Activated CD4-positive, CD25-positive, alpha-beta regulatory T cell treated with anti-CD3 and anti-CD28 coated beads, Interleukin-2, amount 50 U/mL, for 72 hours (primary cell): ENCODE results near the gene AP5S1.
A peak's percentile ranks its signal among the peaks of the same experiment; 100 is the strongest.
"Not testable (repeated sequence)": the region's sequence is repeated elsewhere in the genome, so short reads cannot be mapped to it uniquely, and the experiment has no call there.

Experiments
- DNase-seq: peaks from one replicate; pipeline ENCODE4 v3.0.0; 2021

Gene AP5S1

DNA sequence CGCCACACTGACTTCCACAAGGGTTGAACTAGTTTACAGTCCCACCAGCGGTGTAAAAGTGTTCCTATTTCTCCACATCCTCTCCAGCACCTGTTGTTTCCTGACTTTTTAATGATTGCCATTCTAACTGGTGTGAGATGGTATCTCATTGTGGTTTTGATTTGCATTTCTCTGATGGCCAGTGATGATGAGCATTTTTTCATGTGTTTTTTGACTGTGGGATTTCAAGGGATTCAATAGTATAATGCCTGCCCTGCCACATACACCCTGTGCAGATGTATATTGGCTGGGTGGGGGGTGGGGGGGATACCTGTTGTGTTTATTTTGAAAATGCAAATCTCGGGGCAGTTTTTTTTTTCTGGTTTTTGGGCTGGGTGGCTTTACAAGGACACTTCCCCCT, 26.2 kb upstream of the AP5S1 start:
- DNase-seq, result not testable (repeated sequence)

DNA sequence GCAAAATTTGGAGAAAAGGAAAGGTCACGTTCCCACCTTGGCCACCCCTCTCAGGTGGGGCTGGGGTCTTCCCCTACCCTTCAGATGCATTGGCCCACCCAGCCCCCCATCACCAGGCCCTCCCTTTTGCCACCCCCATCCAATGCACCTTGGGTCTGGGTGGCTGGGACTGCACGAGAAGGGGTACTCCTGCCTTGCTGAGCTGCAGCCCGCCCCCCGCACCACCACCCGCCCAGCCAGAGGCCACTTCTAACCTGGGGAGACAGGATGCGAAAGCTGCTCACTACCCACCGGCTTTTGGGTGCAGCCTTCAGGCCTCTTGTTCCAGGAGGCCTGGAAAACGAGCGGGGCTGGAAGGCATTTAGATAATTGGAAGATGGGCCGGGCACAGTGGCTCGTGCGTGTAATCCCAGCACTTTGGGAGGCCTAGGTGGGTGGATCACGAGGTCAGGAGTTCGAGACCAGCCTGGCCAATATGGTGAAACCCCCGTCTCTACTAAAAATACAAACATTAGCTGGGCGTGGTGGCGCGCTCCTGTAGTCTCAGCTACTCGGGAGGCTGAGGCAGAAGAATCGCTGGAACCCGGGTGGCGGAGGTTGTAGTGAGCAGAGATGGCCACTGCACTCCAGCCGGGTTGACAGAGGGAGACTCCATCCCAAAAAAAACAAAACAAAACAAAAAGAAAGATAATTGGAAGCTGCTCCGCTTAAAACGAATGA, 25.5 kb upstream of the AP5S1 start:
- no peak for DNase-seq

DNA sequence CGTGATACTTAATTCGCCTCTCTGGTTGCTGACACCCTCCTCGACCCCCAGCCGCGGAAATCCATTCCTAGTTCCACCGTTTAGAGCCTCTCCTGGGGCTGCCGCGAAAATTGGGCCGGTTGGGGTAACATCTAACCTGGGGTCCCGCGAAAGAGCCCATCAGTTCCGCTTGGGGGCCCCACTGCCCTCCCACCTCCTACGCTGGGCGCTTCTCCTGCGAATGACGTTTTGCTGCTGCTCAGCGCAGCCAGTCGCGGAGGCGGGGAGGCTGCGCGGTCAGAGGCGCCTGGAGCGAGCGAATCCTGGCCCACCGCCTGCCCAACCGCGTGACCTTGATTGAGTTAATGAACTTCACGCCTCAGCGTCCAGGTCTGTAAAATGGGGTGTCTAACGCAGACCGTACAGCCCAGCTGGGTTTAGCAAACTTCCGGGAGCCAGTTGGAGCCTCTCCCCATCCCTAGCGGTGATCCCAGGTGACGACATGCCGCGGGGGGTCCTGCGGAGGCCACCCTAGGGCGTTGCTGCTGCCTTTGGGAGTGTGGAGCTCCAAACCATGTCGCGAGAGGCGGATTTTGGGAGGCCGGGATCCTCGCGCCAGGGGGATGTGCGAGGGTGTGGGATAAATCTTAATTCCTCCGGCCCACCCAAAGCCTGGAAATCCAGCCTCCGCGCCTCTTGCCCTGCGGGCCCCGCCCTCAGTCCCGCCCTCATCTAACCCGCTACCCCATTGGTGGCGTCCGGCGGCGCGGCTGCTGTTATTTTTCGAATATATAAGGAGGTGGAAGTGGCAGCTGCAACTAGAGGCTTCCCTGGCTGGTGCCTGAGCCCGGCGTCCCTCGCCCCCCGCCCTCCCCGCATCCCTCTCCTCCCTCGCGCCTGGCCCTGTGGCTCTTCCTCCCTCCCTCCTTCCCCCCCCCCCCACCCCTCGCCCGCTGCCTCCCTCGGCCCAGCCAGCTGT, 24.6 kb upstream of the AP5S1 start, which contains the start of gene CDC25B:
Gene CDC25B, plus strand, starts transcription at position 800 of the 958 bp plus-strand sequence. CDS start 222 bp downstream, outside the sequence.
- DNase-seq, result peak; percentile 83

DNA sequence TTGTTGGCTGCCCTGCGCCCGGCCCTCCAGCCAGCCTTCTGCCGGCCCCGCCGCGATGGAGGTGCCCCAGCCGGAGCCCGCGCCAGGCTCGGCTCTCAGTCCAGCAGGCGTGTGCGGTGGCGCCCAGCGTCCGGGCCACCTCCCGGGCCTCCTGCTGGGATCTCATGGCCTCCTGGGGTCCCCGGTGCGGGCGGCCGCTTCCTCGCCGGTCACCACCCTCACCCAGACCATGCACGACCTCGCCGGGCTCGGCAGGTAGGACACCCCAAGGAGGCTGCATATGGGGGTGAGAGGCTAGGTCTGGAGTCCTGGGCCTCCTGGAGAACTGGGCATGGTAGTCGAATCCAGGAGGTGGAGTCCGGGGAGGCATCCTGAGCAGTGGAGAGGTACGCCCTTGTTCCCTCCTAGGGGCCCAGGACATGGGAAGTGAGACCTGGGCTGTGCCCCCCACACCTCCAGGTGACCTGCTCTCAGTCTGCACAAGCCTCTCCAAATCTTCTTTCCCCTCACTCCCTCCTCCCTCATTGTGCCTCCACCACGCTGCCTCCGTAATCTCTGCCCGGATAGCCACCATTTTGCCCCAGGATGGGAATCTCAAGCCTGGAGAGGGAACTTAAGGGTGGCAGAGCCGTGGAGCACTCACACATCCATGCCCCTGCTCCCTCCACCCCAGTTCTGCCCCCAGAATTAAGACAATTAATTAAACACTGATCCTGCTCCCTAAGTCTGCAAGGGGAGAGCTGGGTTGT, 23.7 kb upstream of the AP5S1 start:
- DNase-seq, result no peak

- DNase-seq, result no peak
These were observed 23.2 kb upstream of the AP5S1 start for GRCh38 chr20:3797226-3797545.

DNA sequence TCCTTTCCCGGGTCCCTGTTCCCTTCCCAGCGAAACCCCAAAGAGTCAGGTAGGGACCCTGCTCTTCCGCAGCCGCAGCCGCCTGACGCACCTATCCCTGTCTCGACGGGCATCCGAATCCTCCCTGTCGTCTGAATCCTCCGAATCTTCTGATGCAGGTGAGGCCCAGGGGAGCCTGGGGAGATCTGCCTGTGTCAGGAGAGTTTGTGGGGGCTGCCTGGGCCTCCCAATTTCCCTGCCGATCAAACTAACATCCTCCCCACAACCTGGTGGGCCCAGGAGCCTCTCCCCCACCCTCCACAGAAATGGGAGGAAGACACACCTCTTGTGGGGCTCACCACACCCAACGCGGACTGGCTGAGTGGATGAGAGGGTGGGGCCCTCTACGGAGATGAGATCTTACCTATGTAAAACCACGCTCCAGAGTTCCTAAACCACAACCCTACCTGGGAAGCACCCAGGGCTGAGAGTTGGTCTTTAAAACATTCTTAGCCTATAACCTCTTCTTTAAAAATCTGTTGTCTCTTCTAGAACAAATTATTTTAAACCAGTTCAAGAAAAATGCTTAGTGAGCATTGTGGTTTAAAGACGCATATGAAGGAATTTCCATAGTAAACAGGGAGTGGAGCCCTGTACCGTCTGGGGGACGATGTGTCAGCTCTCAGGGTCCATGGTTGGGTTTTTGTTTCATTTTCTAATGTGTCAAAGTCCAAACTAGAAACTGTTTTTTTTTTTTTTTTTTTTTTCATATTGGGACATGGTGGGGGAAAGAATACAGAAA, 22.6 kb upstream of the AP5S1 start:
- DNase-seq, result no peak

DNA sequence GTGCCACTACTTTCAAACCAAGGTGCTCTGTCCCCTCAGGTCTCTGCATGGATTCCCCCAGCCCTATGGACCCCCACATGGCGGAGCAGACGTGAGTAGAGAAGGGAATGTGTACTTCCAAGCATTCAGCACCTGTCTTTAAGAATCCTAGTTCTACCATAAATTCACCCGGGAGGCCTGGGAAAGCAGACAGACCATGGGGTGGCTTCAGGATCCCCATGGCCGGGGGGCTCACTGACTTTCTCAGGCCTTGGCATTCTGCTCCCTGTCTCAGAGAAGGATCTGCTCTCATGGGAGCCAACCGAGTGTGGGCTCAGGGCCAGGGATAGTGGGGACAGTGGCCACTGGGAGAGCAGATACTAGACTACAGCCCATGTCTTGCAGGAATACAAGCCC, 22.0 kb upstream of the AP5S1 start:
- no peak for DNase-seq

GRCh38 chr20:3798908-3799248, 21.5 kb upstream of the AP5S1 start:
- DNase-seq, result no peak

DNA sequence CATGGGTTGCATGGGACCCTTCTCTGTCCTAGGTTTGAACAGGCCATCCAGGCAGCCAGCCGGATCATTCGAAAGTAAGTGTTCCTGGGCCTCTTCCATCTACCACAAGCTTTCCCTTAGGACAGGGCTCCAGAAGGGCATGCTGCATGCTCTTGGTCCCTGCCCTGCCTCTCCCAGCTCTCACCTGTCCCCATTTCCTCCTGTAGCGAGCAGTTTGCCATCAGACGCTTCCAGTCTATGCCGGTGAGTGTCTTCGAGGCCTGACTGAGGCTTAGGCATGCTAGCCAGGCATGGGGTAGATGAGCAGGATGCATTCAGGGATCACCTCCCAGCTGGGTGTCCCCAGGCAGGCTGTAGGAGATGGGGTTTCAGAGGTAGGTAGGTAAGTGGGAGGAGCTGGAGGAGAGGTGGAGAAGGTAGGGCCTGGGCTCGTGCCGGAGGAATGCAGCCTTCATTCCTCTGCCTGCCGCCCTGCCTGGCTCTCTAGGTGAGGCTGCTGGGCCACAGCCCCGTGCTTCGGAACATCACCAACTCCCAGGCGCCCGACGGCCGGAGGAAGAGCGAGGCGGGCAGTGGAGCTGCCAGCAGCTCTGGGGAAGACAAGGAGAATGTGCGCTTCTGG, 20.0 kb upstream of the AP5S1 start:
- DNase-seq, result no peak

DNA sequence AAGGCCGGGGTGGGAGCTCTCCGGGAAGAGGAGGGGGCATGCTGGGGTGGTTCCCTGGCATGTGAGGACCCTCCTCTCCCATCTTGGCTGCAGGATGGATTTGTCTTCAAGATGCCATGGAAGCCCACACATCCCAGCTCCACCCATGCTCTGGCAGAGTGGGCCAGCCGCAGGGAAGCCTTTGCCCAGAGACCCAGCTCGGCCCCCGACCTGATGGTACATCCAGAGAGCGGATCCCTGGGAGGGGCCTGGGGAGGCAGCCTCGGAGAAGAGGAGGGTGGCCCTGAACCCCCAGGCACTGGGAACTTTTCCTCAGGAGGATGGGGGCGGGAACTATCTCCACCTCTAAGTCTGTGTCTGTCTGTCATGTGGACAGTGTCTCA, 19.5 kb upstream of the AP5S1 start:
- no peak for DNase-seq

DNA sequence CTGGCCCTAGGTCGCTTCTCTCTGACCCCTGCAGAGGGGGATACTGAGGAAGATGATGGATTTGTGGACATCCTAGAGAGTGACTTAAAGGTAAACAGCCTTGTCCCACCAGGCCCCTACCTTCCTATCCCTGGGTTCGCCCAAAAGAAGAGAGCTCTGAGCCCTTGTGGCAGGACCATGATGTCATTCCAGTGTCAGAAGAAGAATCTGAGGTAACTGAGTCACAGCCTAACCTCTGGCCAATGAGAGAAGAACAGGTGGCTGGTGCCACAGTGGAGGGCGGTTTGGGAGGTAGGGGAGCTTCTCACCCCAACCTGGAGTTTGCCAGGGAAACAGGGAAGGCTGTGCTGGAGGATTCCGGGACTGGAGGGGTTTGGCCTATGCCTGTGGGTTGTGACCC, 19.0 kb upstream of the AP5S1 start:
- no peak for DNase-seq

DNA sequence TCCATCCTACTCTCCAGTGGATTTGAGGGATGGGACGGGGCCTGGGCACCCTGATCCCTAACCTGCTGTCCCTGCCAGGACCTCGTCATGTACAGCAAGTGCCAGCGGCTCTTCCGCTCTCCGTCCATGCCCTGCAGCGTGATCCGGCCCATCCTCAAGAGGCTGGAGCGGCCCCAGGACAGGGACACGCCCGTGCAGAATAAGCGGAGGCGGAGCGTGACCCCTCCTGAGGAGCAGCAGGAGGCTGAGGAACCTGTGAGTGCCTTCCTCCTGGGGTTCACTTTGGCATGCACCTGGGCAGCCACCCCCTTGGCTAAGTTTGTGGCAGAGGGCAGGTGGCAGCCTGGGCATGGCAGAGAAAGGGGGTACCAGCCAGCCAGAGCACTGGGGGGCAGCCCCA, 18.5 kb upstream of the AP5S1 start:
- DNase-seq, result no peak

DNA sequence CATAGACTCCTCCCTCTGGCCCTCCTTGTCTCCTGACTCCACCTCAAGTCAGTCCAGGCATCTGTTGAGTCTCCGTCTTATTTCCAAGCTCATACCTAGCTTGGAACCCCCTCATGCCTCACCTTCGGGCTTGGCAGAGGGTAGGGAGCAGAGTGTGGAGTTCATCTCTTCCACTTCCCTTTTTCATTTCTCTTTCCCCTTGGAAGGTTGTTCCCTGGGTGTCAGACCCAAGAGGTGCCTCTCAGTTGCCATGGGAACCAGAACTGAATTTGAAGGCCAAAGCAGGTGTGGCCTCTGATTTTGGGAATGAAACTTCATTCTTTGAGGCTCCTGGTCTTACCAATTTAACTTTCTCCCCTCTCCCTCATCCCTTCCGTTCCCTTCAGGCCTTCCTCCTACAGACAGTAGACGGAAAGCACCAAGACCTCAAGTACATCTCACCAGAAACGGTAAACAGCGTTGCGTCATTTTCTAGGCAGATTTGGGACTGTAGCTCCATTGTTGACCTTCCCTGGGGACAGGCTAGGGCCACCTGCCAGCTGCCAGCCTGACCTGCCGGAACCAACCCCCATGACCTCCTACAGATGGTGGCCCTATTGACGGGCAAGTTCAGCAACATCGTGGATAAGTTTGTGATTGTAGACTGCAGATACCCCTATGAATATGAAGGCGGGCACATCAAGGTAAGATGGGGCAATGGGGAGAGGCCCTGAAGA, 17.7 kb upstream of the AP5S1 start:
- no peak for DNase-seq

DNA sequence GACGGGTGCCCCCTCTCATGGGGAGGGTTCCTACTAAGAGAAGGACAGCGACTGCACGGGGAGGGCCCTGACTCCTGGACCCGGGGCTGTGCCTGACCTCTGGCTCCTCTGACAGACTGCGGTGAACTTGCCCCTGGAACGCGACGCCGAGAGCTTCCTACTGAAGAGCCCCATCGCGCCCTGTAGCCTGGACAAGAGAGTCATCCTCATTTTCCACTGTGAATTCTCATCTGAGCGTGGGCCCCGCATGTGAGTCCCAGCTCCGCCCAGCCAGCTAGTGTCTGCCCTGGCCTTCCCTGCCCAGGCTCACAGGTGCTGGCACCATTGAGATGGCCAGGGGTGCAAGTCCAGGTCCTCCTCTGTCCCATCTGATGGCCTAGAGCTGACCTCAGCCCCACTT, 17.1 kb upstream of the AP5S1 start:
- no peak for DNase-seq

GRCh38 chr20:3803854-3804253, 16.5 kb upstream of the AP5S1 start:
- DNase-seq, result no peak

- no peak for DNase-seq
These were observed 16.0 kb upstream of the AP5S1 start for GRCh38 chr20:3804254-3804751.

DNA sequence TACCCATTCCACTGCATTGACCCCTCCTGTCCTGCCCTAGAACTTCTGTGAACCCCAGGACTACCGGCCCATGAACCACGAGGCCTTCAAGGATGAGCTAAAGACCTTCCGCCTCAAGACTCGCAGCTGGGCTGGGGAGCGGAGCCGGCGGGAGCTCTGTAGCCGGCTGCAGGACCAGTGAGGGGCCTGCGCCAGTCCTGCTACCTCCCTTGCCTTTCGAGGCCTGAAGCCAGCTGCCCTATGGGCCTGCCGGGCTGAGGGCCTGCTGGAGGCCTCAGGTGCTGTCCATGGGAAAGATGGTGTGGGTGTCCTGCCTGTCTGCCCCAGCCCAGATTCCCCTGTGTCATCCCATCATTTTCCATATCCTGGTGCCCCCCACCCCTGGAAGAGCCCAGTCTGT, 15.6 kb upstream of the AP5S1 start:
- no peak for DNase-seq

DNA sequence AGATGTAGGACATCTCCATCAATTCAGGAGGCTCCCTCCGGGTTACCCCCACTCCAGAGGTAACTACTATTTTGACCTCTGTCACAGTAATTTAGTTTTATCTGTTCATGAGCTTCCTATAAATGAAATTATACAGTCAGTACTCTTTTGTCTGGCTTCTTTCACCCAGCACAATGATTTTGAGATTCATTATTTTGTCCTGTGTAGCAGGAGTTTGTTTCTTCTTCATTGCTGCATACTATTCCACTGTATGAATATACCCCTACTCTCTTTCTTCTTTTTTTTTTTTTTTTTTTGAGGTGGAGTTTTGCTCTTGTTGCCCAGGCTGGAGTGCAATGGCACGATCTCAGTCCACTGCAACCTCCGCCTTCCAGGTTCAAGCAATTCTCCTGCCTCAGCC, 11.8 kb upstream of the AP5S1 start:
- DNase-seq, result no peak

DNA sequence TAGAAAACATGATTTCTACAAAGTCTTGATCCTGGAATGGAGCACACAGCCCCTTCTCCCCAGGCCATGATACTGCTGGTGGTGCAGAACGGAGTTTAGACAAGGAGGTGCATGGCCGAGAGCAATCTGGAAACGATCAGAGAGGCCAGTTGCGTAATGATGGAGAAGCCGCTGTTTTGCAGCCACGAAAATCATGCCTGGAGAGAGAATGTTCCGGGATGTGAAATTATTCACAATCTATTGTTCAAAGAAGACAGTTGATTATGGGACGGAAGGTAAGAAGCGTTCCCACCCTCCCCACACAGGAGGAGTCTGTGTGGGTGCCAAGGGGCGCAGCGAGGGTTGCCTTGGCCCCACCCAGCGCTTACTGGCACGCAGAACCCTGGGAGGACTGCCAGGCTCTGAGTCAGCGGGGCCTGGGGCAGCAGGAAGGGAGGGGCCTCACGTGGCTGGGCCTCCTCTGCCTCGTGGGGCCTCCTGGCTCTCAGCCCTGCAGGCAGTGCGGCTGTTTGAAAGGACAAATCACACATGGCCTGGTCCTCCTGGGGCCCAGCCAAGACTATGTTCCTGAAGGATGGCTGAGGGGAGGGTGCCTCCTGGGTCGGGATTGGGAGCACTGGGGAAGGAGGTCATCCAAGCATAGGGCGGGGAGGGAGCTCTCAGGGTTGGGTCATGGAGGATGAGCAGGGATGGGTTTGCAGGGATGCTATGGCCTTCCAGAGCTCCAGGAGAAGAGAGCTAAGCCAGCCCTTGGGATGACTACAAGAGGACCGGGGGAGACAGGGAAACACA, 8.7 kb upstream of the AP5S1 start:
- DNase-seq, result peak; percentile 87

- no peak for DNase-seq
These were observed 8.1 kb upstream of the AP5S1 start for GRCh38 chr20:3812259-3812681.
